ENCODE data around the gene TIMM29. TPM values are rescaled to one million over a fixed set of nuclear protein-coding genes. Genes with fewer than 3 reads are reported as not detected.

TIMM29 gene
- total and polyA plus RNA-seq, 9 of the 15 experiments (the other 6 are each of a cell fraction or from before 2014, with no cell fraction given): 2.4 to 29.4 (median 16.3) TPM

- TF ChIP-seq ZNF197 (CRISPR knock-in tag; IDR thresholded peaks at IDR 0.05; ENCODE audit: low read depth): no peak
- TF ChIP-seq SMARCE1 (IDR thresholded peaks at IDR 0.05): peak; percentile 57
- no peak for TF ChIP-seq GMEB1 (CRISPR knock-in tag; IDR thresholded peaks at IDR 0.05)
- no peak for TF ChIP-seq ZNF785 (CRISPR knock-in tag; IDR thresholded peaks at IDR 0.05)
- peak; percentile 56; the same call in 1 of the 2 replicates for TF ChIP-seq FOSL1 (tag; conservative IDR thresholded peaks at IDR 0.05)
- TF ChIP-seq HMG20A (CRISPR knock-in tag; conservative IDR thresholded peaks at IDR 0.05): no peak
- no peak for TF ChIP-seq CSDE1 (IDR thresholded peaks at IDR 0.05)
- no peak for TF ChIP-seq FOXJ3 (CRISPR knock-in tag; IDR thresholded peaks at IDR 0.05)
- TF ChIP-seq NFIC (IDR thresholded peaks at IDR 0.05): no peak
- no peak for TF ChIP-seq PATZ1 (CRISPR knock-in tag; IDR thresholded peaks at IDR 0.05; ENCODE audit: borderline replicate concordance)
- TF ChIP-seq CHCHD3 (CRISPR knock-in tag; IDR thresholded peaks at IDR 0.05): no peak
- peak; percentile 80 for TF ChIP-seq VEZF1 (CRISPR knock-in tag; IDR thresholded peaks at IDR 0.05)
- TF ChIP-seq USF1 (CRISPR knock-in tag; IDR thresholded peaks at IDR 0.05): no peak
- no peak for TF ChIP-seq RNF219 (CRISPR knock-in tag; IDR thresholded peaks at IDR 0.05)
- TF ChIP-seq ZFP30 (CRISPR knock-in tag; IDR thresholded peaks at IDR 0.05; ENCODE audit: borderline replicate concordance): no peak
- TF ChIP-seq ZNF263 (CRISPR knock-in tag; IDR thresholded peaks at IDR 0.05; ENCODE audit: borderline replicate concordance): peak; percentile 85
- no peak for TF ChIP-seq PRMT5 (CRISPR knock-in tag; IDR thresholded peaks at IDR 0.05)
- no peak for TF ChIP-seq ILF3 (IDR thresholded peaks at IDR 0.05; ENCODE audit: borderline replicate concordance)
- peak; percentile 53; the same call in 1 of the 2 replicates for TF ChIP-seq SMARCA4 (IDR thresholded peaks at IDR 0.05)
- no peak for TF ChIP-seq ZNF589 (CRISPR knock-in tag; IDR thresholded peaks at IDR 0.05; ENCODE audit: low read depth)
- no peak for TF ChIP-seq SIN3A (IDR thresholded peaks at IDR 0.05; ENCODE audit: borderline replicate concordance in 2 of 2, control insufficient read depth in 1 of 2, low read depth in 2 of 2, low read length in 2 of 2)
Observed at GRCh38 chr19:10884274-10884673, 44.3 kb upstream of the TIMM29 start (continued).

All from K562 (cell line).